ENCODE data around the gene QRFPR.

GRCh38 chr4:121330180-121330665 is 50.6 kb downstream of the QRFPR start:
- TF ChIP-seq POLR2A (IDR thresholded peaks at IDR 0.05; ENCODE audit: low read depth, low read length): no peak
- TF ChIP-seq POLR2AphosphoS5 (IDR thresholded peaks at IDR 0.05; ENCODE audit: low read depth, low read length): no peak

Data from GM12892 (cell line).